BLaER1 (cell line): ENCODE data around the gene SLC2A9.
"Not testable (repeated sequence)": the region's sequence is repeated elsewhere in the genome, so short reads cannot be mapped to it uniquely, and the experiment has no call there.

Experiments
- H3K27ac ChIP-seq: shearing (Covaris generic); formaldehyde crosslinking; 2 replicates; pipeline ENCODE4 v1.8.1; 2022
- H3K27me3 ChIP-seq: shearing (Covaris generic); formaldehyde crosslinking; 2 replicates; pipeline ENCODE4 v1.8.1; 2022
- H3K36me3 ChIP-seq: shearing (Covaris generic); formaldehyde crosslinking; 2 replicates; pipeline ENCODE4 v1.8.1; 2022
- H3K4me1 ChIP-seq: shearing (Covaris generic); formaldehyde crosslinking; 2 replicates; pipeline ENCODE4 v1.8.1; 2022
- H3K4me2 ChIP-seq: shearing (Covaris generic); formaldehyde crosslinking; 2 replicates; pipeline ENCODE4 v1.8.1; 2022
- H3K4me3 ChIP-seq: shearing (Covaris generic); formaldehyde crosslinking; 2 replicates; pipeline ENCODE4 v1.8.1; 2022
- H3K9ac ChIP-seq: shearing (Covaris generic); formaldehyde crosslinking; 2 replicates; pipeline ENCODE4 v1.8.1; 2022
- H3K9me3 ChIP-seq: shearing (Covaris generic); formaldehyde crosslinking; 2 replicates; pipeline ENCODE4 v1.8.1; 2022
- H4K20me1 ChIP-seq: shearing (Covaris generic); formaldehyde crosslinking; 2 replicates; pipeline ENCODE4 v1.8.1; 2022
- Cebpa-rat ChIP-seq: shearing (Covaris generic); IDR thresholded peaks from 2 replicates; pipeline ENCODE4 v1.8.1; 2022

Gene SLC2A9

GRCh38 chr4:9904976-9905587 is 116.2 kb downstream of the SLC2A9 start:
- Histone ChIP-seq H3K9me3 (peaks cover 7% of the 10 kb centered on the region; the same call in 1 of the 2 replicates), H3K27ac (no peak overlapping the region), H3K27me3 (no peaks in the 10 kb centered on the region), H3K4me3 (no peak overlapping the region), H4K20me1 (no peaks in the 10 kb centered on the region), H3K4me1 (peaks cover 6% of the 10 kb centered on the region; the same call in 1 of the 2 replicates), H3K36me3 (no peaks in the 10 kb centered on the region), H3K4me2 (no peak overlapping the region), H3K9ac (no peak overlapping the region)
- no peak for TF ChIP-seq Cebpa-rat

DNA sequence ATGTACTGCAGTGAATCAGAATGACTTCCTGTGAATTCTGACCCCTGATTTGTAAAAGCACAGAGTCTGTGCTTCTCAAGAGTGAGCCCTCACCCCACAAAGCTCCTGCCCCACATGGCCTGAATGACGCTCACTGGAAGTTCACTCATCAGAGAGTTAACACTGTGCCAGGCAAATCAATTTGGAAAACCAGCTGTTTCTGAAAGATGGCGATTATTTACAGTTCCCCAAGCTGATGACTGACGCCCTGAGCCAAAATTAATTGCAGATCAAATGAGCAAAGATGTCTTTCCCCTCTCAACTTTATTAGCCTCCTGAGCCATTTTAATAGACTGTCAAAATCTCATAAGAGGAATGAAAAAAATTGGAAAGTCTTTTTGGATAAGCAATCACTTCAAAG is 118.0 kb downstream of the SLC2A9 start:
- no peak for TF ChIP-seq Cebpa-rat
- Histone ChIP-seq H3K9me3 (no peaks in the 10 kb centered on the region), H3K36me3 (no peaks in the 10 kb centered on the region)

GRCh38 chr4:9901257-9901656 is 120.0 kb downstream of the SLC2A9 start:
- Histone ChIP-seq H3K4me1 (peaks cover 6% of the 10 kb centered on the region; the same call in 1 of the 2 replicates), H3K9me3 (no peaks in the 10 kb centered on the region), H4K20me1 (no peaks in the 10 kb centered on the region), H3K9ac (no peak overlapping the region), H3K27ac (no peak overlapping the region), H3K4me3 (no peak overlapping the region), H3K36me3 (no peaks in the 10 kb centered on the region), H3K4me2 (no peak overlapping the region), H3K27me3 (no peaks in the 10 kb centered on the region)
- TF ChIP-seq Cebpa-rat, result no peak

More for the DNA sequence above, 118.0 kb downstream of the SLC2A9 start:
- no peaks in the 10 kb centered on the region for H3K27me3 ChIP-seq
- no peak overlapping the region for H3K27ac ChIP-seq
- H4K20me1 ChIP-seq, result no peaks in the 10 kb centered on the region
- no peak overlapping the region for H3K4me2 ChIP-seq
- H3K4me3 ChIP-seq, result no peak overlapping the region
- H3K4me1 ChIP-seq, result peaks cover 6% of the 10 kb centered on the region; the same call in 1 of the 2 replicates
- H3K9ac ChIP-seq, result no peak overlapping the region

DNA sequence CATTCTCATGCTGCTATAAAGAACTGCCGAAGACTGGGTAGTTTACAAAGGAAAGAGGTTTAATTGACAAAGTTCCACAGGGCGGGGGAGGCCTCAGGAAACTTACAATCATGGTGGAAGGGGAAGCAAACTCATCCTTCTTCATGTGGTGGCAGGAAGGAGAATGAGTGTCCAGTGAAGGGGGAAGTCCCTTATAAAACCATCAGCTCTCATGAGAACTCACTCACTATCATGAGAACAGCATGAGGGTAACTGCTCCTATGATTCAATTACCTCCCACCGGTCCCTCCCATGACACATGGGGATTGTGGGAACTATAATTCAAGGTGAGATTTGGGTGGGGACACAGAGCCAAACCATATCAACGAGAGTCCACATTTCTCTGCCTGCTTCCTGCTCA is 120.7 kb downstream of the SLC2A9 start:
- H3K4me3 ChIP-seq, H3K36me3 ChIP-seq, H3K4me1 ChIP-seq, H3K27ac ChIP-seq, H4K20me1 ChIP-seq, H3K27me3 ChIP-seq, H3K4me2 ChIP-seq, H3K9me3 ChIP-seq, H3K9ac ChIP-seq: not testable (repeated sequence)

GRCh38 chr4:9899306-9900055 is 121.8 kb downstream of the SLC2A9 start:
- Histone ChIP-seq H3K9me3 (no peaks in the 10 kb centered on the region), H3K4me2 (no peak overlapping the region), H3K4me1 (peaks cover 6% of the 10 kb centered on the region; the same call in 1 of the 2 replicates), H3K27me3 (no peaks in the 10 kb centered on the region), H3K9ac (no peak overlapping the region), H3K27ac (no peak overlapping the region), H3K36me3 (no peaks in the 10 kb centered on the region), H4K20me1 (no peaks in the 10 kb centered on the region), H3K4me3 (no peak overlapping the region)
- no peak for TF ChIP-seq Cebpa-rat

DNA sequence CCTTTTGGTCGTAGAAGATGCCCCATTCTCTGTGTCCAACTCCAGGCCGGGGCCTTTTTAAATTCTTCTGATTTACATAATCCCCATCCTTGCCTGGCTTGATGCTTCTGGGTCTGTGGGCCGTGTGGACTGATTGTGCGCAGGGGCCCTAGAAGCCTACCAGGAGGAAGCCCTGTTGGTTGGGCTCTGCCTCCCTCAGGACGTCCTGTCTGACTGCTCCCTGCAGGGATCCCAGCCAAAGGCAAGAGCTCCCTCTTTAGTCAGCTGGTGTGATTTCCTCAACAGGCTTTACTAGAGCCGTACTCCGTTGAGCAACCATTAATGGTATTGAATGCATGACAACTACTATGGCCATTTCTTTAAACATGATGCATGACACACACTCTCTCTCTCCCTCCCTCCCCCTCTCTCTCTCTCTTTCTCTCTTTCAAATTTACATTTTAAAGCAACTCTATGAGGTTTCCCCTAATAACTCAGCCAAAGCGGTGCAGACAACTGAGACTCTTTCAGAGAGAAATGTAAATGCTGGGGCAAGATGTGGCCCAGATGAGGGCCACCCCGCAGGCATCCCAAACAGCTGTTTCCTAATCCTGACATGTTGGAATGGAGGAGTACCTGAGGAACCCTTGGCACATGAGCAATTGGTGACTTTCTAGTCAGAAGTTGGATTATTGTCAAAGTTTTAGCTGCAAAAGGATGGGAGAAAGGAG is 122.5 kb downstream of the SLC2A9 start:
- no peak for TF ChIP-seq Cebpa-rat
- no peak overlapping the region for H3K4me2 ChIP-seq
- H3K9me3 ChIP-seq, result no peaks in the 10 kb centered on the region
- H3K36me3 ChIP-seq, result no peaks in the 10 kb centered on the region
- no peak overlapping the region for H3K9ac ChIP-seq
- no peaks in the 10 kb centered on the region for H3K27me3 ChIP-seq
- H3K27ac ChIP-seq, result no peak overlapping the region
- H3K4me1 ChIP-seq, result peaks cover 6% of the 10 kb centered on the region; the same call in 1 of the 2 replicates
- H4K20me1 ChIP-seq, result no peaks in the 10 kb centered on the region
- no peak overlapping the region for H3K4me3 ChIP-seq

DNA sequence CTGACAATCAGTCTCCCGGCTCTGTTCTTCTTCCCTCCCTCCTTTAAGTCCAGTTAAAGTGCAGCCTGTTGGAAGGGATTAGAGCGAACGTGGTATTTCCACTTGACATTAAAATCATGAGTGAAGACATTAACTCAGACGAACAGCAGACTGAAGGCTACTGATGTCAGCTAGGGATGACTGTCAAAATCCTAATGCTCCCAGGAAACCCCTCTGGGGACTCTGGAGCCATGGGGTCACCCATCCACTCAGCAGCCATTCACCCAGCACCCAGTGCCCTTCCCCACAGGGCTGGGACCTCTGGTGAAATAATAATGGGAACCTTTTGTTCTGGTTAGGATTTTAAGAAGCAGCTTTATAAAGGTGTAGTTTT is 126.0 kb downstream of the SLC2A9 start:
- Histone ChIP-seq H3K27ac (no peak overlapping the region), H3K9me3 (no peaks in the 10 kb centered on the region), H4K20me1 (no peaks in the 10 kb centered on the region), H3K27me3 (no peaks in the 10 kb centered on the region), H3K4me2 (no peak overlapping the region), H3K36me3 (no peaks in the 10 kb centered on the region), H3K4me3 (no peak overlapping the region), H3K4me1 (no peaks in the 10 kb centered on the region), H3K9ac (no peak overlapping the region)
- no peak for TF ChIP-seq Cebpa-rat

- Histone ChIP-seq H3K9me3 (no peaks in the 10 kb centered on the region), H3K4me2 (no peak overlapping the region), H3K4me3 (no peak overlapping the region), H3K4me1 (no peaks in the 10 kb centered on the region), H3K27ac (no peak overlapping the region), H3K9ac (no peak overlapping the region), H3K36me3 (no peaks in the 10 kb centered on the region), H4K20me1 (no peaks in the 10 kb centered on the region), H3K27me3 (no peaks in the 10 kb centered on the region)
- TF ChIP-seq Cebpa-rat, result no peak
Observed at GRCh38 chr4:9894644-9895332, 126.5 kb downstream of the SLC2A9 start.

DNA sequence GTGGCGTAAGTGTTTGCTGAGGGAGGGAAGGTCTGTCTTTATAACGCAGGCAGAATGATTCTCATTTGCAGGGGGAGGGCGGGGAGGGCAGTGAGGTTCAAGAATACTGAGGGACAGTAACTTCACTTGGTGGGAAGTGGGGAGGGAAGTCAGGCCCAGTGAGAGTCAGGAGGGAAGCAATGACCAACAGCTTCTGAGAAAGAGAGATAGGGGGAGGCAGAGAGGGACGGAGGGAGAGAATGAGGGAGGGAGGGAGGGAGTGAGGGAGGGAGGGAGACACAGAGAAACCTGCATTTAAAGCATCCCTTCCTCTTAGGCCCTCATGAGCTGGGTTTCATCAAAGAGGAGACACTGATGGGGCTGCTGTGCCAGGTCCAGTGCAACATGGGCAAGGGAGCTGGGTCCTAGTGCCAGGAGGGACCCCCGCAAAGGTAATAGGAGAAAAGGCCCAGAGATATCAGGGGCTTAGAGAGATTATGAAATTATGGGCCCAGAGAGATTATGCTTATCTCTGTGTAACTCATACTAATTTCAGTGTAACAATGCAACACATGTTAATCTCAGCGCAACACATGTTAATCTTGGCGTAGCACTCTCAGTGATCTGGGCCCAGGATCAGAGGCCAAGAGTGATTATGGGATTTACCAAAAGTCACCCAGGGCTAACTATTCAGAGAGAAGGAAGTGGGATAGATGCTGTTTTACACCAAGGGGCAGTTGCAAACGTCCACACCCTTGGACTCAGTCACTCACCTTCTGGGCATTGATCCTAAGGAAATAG is 127.8 kb downstream of the SLC2A9 start:
- Histone ChIP-seq H3K4me1 (no peaks in the 10 kb centered on the region), H3K36me3 (no peaks in the 10 kb centered on the region), H3K27me3 (no peaks in the 10 kb centered on the region), H3K9me3 (no peaks in the 10 kb centered on the region), H4K20me1 (no peaks in the 10 kb centered on the region), H3K4me2 (no peak overlapping the region), H3K9ac (no peak overlapping the region), H3K27ac (no peak overlapping the region), H3K4me3 (no peak overlapping the region)
- no peak for TF ChIP-seq Cebpa-rat
